ENCODE measurements around the gene MED29.

- TF ChIP-seq POLR2A (IDR thresholded peaks at IDR 0.05) = no peak
- no peak for TF ChIP-seq CTCF (IDR thresholded peaks at IDR 0.05)
Measured at GRCh38 chr19:39407410-39407659, 16.2 kb downstream of the MED29 start.
